Spleen (tissue), 7 donors: Measurements from ENCODE around the gene APOL4.

ENCODE experiments used
- CTCF ChIP-seq, 11 experiments: fragments of 200-600 bp in 7 of 11; fragments of 450-650 bp in 4 of 11; sonication (generic) in 4 of 11; IDR thresholded peaks in 8 of 11; conservative IDR thresholded peaks in 3 of 11; 1 replicate in 7 of 11; 2 replicates in 4 of 11; pipeline versions ENCODE4 v1.4.0 to v1.8.0; 2016 to 2021; ENCODE audit warnings: antibody characterized with exemption in 11 of 11, inconsistent platforms in 4 of 11, mild to moderate bottlenecking in 1 of 11
- POLR2A ChIP-seq, 3 donors: fragments of 450-650 bp; IDR thresholded peaks; one replicate each; pipeline ENCODE4 v1.5.1; 2017; ENCODE audit warnings: antibody characterized with exemption in 3 of 3, mild to moderate bottlenecking in 1 of 3
- POLR2AphosphoS5 ChIP-seq, 3 donors: sonication (generic); formaldehyde crosslinking; IDR thresholded peaks; one replicate each; pipeline ENCODE4 v1.5.1; 2017; ENCODE audit warnings: antibody characterized with exemption in 3 of 3
- donor health status: DM: no; HTN: no; CAD: no; lungs with moderate emphysema.
- donor health status: DM: no; HTN: no; CAD: no.
- donor health status: DM: no; HTN: no; CAD: no.

- TF ChIP-seq CTCF (IDR thresholded peaks at IDR 0.05 in 8 of 11, conservative IDR thresholded peaks at IDR 0.05 in 3 of 11) (no peak), POLR2A (IDR thresholded peaks at IDR 0.05) (no peak), POLR2AphosphoS5 (IDR thresholded peaks at IDR 0.05) (no peak)
Measured at GRCh38 chr22:36171941-36172340, 29.7 kb downstream of the APOL4 start.
